Activated T-cell treated with anti-CD3 and anti-CD28 coated beads, Interleukin-2, amount 50 U/mL, for 4 hours (primary cell): ENCODE results near the gene KCNC3. TPM values are rescaled to one million over a fixed set of nuclear protein-coding genes. Genes with fewer than 3 reads are reported as not detected.
"Not testable (repeated sequence)": the region's sequence is repeated elsewhere in the genome, so short reads cannot be mapped to it uniquely, and the experiment has no call there.

Experiments used
- ATAC-seq, 2 donors: fragments of 200-7000 bp; cut with Tn5 transposase; one replicate each; pipeline ENCODE4 v1.10.0; 2021
- DNase-seq: peaks from one replicate; pipeline ENCODE4 v3.0.0-alpha.2; 2020
- H3K27me3 Mint-ChIP-seq: one replicate; pipeline ENCODE4 v1.8.0; 2021; ENCODE audit warnings: low read depth, mixed read lengths
- H3K36me3 Mint-ChIP-seq: one replicate; pipeline ENCODE4 v1.8.0; 2022; ENCODE audit warnings: mixed read lengths; ENCODE audit not compliant: insufficient read depth
- H3K4me1 Mint-ChIP-seq: one replicate; pipeline ENCODE4 v1.8.0; 2021; ENCODE audit warnings: low read depth, mixed read lengths
- H3K4me3 Mint-ChIP-seq: one replicate; pipeline ENCODE4 v1.8.0; 2021; ENCODE audit warnings: mild to moderate bottlenecking, moderate library complexity, mixed read lengths
- H3K9me3 Mint-ChIP-seq: one replicate; pipeline ENCODE4 v1.8.0; 2021; ENCODE audit warnings: mixed read lengths
- total RNA-seq, 3 donors: library from RNA; stranded (reverse); gene quantifications; one replicate each; pipeline ENCODE4 v1.2.1, GENCODE V29; 2021

Gene KCNC3
- total RNA-seq, 3 donors from 2014 or later: 4.1 to 5.6 (median 4.6) TPM

DNA sequence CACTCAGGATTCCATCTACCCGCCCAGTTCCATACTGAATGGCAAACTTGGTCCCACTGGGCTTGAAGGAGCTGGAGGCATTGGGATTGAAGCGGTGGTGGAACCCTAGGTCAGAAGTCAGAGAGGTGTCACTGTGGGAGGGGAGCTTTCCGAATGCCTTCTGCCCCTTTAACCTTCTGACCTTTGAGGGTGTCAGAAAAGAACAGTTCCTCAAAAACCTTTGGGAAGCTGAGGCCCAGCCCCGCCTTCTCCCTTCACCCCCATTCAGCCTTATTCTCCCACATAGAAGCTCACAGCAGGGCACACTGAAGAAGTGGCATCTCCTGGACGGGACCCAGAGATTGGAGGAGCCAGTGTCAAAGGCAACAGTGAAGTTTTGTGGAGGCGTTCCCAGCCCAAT, 7.9 kb upstream of the KCNC3 start:
- not testable (repeated sequence) for H3K4me3 Mint-ChIP-seq, H3K9me3 Mint-ChIP-seq, DNase-seq, H3K36me3 Mint-ChIP-seq, ATAC-seq
- peaks cover 27% of the 10 kb centered on the region for H3K4me1 Mint-ChIP-seq
- H3K27me3 Mint-ChIP-seq: peaks cover 16% of the 10 kb centered on the region

DNA sequence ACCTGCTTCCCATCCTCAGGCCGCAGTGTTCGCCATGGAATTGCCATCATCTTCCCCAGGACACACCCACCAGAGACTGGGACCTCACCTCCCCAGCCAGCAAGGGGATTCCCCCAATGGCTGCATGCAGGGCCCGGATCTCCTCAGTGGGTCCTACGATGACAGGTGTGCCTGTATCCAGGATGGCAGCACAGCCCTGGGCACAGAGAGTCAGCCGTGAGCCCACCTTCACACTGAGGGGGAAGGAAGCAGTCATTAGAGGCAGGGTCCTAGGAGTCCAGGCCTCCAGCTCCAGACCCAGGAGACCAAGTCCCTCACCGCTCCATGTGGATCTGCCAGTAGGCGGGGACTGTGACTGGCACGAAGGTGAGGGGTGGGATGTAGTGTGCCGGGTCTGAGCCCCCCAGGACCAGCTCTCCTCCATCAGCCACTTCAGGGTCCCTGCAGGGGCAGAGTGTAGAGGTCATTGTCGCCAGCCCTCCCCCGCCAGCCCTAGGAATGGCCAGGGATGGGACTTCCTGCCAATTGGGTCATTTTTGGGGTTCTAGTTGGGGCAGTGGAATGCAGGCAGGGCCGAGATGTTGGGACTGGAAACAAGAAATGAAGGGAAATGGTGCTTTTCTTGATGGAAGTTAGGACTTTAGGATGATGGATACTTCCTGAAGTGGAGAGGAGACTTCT, 5.7 kb upstream of the KCNC3 start:
- DNase-seq (no peak), ATAC-seq (no peak)
- Mint-ChIP-seq H3K4me1 (peaks cover 43% of the 10 kb centered on the region), H3K9me3 (no peaks in the 10 kb centered on the region), H3K36me3 (no peaks in the 10 kb centered on the region), H3K4me3 (no peak overlapping the region), H3K27me3 (peaks cover 32% of the 10 kb centered on the region)

DNA sequence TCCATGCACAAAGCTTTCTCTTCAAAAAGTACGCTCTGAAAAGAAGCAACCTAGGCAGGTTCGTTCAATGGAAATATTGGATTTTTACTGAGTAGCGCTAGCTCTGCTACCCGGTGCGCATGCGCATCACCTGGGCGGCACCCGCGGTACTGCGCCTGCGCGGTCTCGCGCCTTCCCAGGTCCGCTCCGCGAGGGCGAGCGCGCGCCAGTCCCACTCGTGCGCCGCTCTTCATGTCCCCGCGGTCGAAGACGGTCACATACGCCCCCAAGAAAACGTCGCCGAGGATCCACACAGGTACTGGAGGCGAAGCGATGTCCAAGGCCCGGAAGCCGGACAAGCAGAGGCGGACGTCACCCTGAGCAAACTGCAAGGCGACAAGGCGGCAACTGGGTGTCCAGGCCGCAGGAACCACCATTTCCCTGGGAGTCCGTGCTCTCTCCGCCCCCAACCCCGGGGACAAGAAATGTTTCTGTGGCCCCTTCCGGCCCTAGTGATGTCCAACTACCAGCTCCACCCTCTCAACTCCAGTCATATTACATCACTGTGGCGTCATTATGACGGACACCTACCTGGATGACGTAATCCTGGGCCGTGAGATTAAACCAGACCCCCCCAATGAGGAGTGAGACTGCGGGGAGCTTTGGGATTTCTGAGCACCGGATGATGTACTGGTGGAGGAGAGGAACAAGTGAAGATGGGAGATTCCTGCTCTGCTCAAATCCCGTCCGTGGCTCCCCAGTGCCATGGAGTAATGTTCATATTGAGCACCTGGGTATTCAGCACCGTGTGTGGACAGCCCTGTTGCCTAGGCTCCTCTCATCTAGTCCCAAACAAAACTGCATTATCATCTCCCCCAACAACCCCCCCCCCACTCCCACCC, 4.8 kb upstream of the KCNC3 start:
- Mint-ChIP-seq H3K4me1 (peaks cover 52% of the 10 kb centered on the region), H3K27me3 (peaks cover 41% of the 10 kb centered on the region), H3K4me3 (peak overlapping the region; percentile 74), H3K9me3 (no peaks in the 10 kb centered on the region), H3K36me3 (no peaks in the 10 kb centered on the region)
- ATAC-seq: peak; percentile 16 to 48
- DNase-seq: peak; percentile 80

DNA sequence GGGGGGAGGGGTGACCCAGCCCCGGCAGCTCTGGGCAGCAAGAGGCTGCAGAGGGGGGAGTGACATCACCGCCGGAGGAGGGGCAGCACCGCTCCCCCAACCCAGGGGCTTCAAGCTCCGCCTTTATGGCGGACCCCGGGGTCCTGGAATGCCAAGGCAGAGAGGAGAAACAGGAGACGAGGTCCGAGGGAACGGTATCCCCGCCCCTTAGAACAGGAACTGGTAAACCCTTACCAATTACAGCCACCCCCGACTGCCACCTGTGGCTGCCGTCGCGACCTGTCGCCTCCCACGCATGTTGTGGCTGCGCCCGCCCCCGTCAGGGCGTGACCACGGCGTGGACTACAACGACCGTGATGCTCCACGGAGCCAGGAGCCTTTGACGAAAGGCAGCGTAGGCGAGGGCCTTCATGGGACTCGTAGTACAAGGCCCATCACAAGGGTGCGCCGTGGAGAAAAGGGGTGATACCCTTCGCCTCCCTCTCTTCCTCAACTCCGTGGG, 4.1 kb upstream of the KCNC3 start:
- ATAC-seq: peak; percentile 64 to 73
- H3K27me3 Mint-ChIP-seq: peaks cover 41% of the 10 kb centered on the region

DNA sequence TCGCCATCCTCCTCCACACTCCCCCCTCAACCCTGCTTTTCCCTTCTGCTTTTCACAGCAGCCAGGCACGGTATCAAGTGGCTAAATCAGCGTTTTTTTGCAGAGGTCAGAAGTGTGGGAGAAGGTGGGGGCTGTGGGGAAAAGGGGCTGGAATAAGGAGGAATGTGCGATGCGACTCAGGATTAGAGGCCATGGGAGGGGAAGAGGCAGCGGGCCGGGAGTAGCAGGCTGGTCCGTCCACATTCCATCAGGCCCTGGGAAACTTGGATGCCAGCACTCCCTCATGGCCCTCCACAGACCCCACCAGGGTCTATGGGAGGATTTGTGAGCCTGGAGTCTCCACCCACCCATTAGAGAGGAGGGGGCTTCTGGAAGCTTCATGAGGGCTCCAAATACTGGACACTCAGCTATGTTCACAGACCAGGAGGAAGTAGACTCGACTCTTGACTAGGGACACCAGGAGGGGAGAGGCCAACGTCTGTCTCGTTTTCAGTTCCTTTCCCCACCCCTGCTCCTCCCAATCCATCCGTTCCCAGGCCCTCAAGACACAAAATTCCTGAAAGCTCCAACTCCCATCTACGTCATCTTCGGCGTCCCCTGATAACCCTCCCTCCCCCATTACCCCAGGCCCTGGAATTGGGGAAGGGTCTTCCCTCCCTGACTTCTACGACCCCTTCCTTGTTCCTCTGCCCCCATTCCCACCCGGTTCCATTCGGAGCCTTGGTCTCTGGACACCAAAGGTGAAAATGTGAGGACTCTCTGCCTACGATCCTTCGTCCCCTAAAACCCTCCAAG, 3.3 kb upstream of the KCNC3 start:
- peaks cover 56% of the 10 kb centered on the region for H3K4me1 Mint-ChIP-seq
- peaks cover 46% of the 10 kb centered on the region for H3K27me3 Mint-ChIP-seq
- DNase-seq (no peak), ATAC-seq (no peak)
- H3K36me3 Mint-ChIP-seq: no peaks in the 10 kb centered on the region
- peak overlapping the region; percentile 35 for H3K4me3 Mint-ChIP-seq
- no peaks in the 10 kb centered on the region for H3K9me3 Mint-ChIP-seq

More for the DNA sequence above, 4.1 kb upstream of the KCNC3 start:
- H3K4me3 Mint-ChIP-seq: peak overlapping the region; percentile 74
- H3K36me3 Mint-ChIP-seq: no peaks in the 10 kb centered on the region
- peak; percentile 88 for DNase-seq
- H3K4me1 Mint-ChIP-seq: peaks cover 52% of the 10 kb centered on the region
- no peaks in the 10 kb centered on the region for H3K9me3 Mint-ChIP-seq

DNA sequence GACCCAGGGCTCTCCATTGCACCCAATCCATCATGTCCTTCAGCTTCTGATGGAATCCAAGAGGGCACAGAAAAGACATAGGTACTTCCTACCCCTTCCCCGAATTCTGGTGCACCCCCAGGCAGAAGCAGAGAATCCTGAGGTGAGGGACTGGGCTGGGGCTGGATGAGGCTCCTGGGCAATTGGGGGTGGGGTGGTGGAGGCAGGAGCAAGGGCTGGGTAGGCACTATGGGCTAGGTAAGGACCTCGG, 2.7 kb upstream of the KCNC3 start:
- ATAC-seq (no peak), DNase-seq (no peak)
- H3K36me3 Mint-ChIP-seq: no peaks in the 10 kb centered on the region
- peak overlapping the region; percentile 31 for H3K4me3 Mint-ChIP-seq
- peaks cover 62% of the 10 kb centered on the region for H3K4me1 Mint-ChIP-seq
- peaks cover 51% of the 10 kb centered on the region for H3K27me3 Mint-ChIP-seq
- no peaks in the 10 kb centered on the region for H3K9me3 Mint-ChIP-seq

DNA sequence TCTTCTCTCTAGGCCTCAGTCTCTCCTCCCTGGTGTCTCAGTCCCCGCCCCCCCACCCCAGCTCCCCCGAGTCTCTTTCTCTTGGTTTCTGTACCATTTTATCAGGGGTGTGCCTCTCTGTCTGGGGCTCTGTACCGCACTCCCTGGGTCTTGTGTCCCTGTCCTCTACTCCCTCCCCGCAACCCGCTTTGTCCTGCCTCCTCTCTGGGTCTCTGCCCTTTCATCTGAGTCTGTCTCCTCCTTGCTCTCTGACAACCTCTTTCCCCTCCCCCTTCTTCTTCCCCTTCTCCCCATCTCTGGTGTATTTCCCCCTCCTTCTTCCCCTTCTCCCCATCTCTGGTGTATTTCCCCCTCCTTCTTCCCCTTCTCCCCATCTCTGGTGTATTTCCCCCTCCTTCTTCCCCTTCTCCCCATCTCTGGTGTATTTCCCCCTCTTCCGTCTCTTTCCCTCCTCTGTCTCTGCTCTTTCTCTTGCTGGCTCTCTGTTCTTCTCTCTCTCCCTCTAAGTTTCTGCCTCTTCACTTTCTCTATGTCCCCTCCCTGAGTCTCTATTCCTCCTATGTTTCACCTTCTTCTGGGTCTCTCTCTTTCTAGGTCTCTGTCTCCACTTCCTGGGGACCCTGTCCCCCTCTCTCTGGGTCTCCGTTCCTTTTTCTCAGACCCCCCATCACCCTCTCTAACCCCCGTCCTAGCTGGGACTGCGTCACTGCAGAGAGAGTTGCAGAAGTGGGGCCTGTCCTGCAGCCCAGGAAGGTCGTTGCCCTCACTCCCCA, 2.2 kb upstream of the KCNC3 start:
- peaks cover 56% of the 10 kb centered on the region for H3K27me3 Mint-ChIP-seq
- peaks cover 64% of the 10 kb centered on the region for H3K4me1 Mint-ChIP-seq
- ATAC-seq: no peak

DNA sequence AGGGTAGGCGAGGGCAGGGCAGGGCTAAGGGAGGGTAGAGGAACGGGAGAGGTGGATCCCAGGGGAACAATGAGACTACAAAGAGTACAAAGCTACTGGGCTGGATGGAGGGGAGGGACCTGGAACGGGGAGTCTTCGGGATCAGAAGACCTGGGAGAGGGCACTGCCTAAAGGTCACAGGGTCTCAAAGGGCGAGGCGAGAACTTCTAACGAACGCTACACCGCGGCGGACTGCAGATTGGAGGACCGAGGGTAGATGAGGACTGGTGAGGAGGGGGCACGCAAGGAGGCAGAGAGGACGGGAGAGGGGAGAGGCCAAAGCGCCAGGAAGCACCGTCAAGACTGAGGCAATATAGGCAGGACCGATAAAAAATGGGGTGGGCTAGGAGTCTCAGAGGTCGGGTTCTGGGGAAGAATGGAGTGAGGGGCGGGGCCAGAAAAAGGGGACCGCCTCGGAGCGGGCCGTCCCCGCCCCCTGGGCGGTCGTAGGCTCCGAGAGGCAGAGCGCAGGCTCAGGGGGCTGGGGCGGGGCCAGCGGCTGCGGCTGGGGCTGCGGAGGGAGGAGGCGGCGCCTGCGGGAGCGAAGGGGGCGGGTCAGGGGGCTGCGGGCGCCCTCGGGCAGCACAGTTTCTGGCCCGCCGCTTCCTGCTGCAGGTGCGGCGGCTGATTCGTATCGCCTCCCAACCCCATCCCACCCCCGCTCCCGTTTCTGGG, 1.3 kb upstream of the KCNC3 start:
- Mint-ChIP-seq H3K27me3 (peaks cover 59% of the 10 kb centered on the region), H3K36me3 (no peaks in the 10 kb centered on the region)
- ATAC-seq: peak; percentile 38 to 44

More for the DNA sequence above, 2.2 kb upstream of the KCNC3 start:
- peak overlapping the region; percentile 51 for H3K4me3 Mint-ChIP-seq
- DNase-seq: no peak
- H3K36me3 Mint-ChIP-seq: no peaks in the 10 kb centered on the region
- no peaks in the 10 kb centered on the region for H3K9me3 Mint-ChIP-seq

DNA sequence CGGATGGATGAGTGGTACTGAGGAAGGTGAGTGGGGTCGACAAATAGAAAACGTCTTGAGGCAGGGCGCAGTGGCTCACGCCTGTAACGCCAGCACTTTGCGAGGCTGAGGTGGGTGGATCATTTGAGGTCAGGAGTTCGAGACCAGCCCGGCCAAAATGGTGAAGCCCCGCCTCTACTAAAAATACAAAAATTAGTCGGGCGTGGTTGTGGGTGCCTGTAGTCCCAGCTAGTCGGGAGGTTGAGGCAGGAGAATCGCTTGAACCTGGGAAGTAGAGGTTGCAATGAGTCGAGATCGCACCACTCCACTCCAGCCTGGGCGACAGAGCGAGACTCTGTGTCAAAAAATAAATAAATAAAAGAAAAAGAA, 733 bp upstream of the KCNC3 start:
- H3K9me3 Mint-ChIP-seq, H3K36me3 Mint-ChIP-seq, DNase-seq, ATAC-seq: not testable (repeated sequence)
- peak overlapping the region; percentile 70 for H3K4me3 Mint-ChIP-seq
- H3K4me1 Mint-ChIP-seq: peaks cover 60% of the 10 kb centered on the region
- H3K27me3 Mint-ChIP-seq: peaks cover 57% of the 10 kb centered on the region

More for the DNA sequence above, 1.3 kb upstream of the KCNC3 start:
- H3K9me3 Mint-ChIP-seq: no peaks in the 10 kb centered on the region
- DNase-seq: peak; percentile 52
- H3K4me3 Mint-ChIP-seq: peak overlapping the region; percentile 70
- H3K4me1 Mint-ChIP-seq: peaks cover 66% of the 10 kb centered on the region

DNA sequence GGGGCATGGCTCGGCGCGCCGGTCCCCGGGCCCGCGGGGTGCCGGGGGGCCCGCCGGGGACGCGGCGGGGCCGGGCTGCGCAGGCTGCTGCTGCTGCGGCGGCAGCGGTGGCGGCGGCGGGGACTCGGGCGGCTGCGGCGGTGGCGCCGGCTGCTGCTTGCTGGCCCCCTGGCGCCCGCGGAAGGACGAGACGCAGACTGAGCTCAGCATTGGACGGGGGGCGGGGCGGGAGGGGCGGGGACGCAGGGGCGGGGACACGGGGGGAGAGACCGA, 368 bp downstream of the KCNC3 start:
- Mint-ChIP-seq H3K36me3 (no peaks in the 10 kb centered on the region), H3K9me3 (no peaks in the 10 kb centered on the region), H3K4me3 (no peak overlapping the region), H3K4me1 (peaks cover 56% of the 10 kb centered on the region), H3K27me3 (peaks cover 60% of the 10 kb centered on the region)
- ATAC-seq (no peak), DNase-seq (no peak)

DNA sequence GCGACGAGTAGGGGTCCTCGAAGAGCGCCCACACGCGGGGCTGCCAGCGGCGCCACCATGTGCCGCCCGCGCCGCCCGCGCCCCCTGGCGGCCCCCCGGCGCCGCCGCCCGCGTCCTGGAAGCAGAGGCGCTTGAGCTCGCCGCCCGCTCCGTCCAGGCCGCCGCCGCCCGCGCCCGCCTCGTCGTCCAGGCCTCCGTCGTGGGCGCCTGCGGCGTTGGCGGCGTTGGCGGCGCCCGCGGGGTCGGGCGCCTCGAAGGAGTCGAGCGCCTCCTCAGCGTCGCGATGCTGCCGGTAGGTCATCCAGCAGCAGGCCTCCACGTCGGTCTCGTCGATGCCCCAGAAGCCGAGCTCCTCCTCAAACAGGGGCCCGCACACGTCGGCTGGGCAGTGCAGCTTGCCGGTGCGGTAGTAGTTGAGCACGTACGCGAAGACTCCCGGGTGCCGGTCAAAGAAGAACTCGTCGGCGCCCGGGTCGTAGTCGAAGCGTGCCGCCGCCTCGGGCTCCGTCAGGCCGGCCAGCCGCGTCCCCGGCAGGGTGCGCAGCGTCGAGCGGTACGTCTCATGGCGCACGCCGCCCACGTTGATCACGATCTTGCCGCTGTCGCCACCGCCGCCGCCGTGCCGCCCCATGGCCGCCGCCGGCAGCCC, 829 bp downstream of the KCNC3 start:
- no peak overlapping the region for H3K4me3 Mint-ChIP-seq
- no peak for DNase-seq
- ATAC-seq: peak; percentile 7
- peaks cover 60% of the 10 kb centered on the region for H3K27me3 Mint-ChIP-seq
- H3K9me3 Mint-ChIP-seq: no peaks in the 10 kb centered on the region
- no peaks in the 10 kb centered on the region for H3K36me3 Mint-ChIP-seq
- H3K4me1 Mint-ChIP-seq: peaks cover 51% of the 10 kb centered on the region

DNA sequence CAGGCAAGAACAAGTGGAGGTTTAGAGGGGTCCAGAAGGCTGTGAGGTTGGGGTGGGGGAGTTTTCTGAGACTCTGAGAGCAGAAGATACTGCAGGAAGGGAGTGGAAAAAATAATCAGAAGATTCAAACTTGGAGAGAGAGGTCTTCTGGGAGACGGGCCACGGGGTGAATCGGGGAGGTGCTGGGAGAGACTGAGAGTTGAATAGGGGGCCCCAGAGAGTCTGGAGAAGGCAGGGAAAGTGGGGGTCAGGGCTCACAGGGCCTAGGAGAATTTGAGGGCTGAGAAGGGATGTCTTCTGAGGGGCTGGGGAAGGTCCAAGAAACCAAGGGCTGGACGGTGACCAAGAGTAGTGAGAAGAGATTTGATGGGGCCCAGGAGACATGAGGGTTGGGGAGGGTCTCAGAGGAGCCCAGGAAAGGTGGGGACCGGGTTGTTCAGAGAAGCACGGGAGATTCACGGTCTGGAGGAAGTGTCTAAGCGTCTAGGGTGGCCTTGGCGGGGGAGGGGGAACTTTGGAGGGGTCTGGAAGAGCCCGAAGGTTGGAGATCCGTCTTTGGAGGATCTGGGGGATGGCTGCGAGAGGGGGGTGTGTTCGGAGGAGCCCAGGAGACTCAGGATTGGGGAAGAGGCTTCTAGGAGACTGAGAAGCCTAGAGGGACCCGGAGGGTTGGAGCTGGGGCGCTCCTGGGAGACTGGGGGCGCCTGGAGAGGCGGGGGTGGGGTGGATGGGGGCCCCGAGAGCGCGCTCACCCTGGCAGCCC, 1.5 kb downstream of the KCNC3 start:
- no peak for DNase-seq

More for the DNA sequence above, 1.5 kb downstream of the KCNC3 start:
- peaks cover 48% of the 10 kb centered on the region for H3K4me1 Mint-ChIP-seq
- ATAC-seq: no peak
- no peaks in the 10 kb centered on the region for H3K36me3 Mint-ChIP-seq
- no peaks in the 10 kb centered on the region for H3K9me3 Mint-ChIP-seq
- peak overlapping the region; percentile 65 for H3K4me3 Mint-ChIP-seq
- H3K27me3 Mint-ChIP-seq: peaks cover 56% of the 10 kb centered on the region
